RWPE2 (cell line): Measurements from ENCODE around the gene CYFIP2.

Source experiments
- ATAC-seq: fragments of 200-7000 bp; cut with Tn5 transposase; 3 replicates; pipeline ENCODE4 v1.9.1; 2021; ENCODE audit warnings: low read depth
- DNase-seq: peaks from one replicate; pipeline ENCODE4 v3.0.0-alpha.2; 2020; ENCODE audit warnings: low spot score
- H3K27ac ChIP-seq: fragments of 450-650 bp; 2 replicates; pipeline ENCODE4 v1.5.1; 2017; ENCODE audit warnings: mild to moderate bottlenecking; ENCODE audit not compliant: poor library complexity, severe bottlenecking
- H3K27me3 ChIP-seq: fragments of 250-450 bp; sonication (Bioruptor Pico); 2 replicates; pipeline ENCODE4 v1.5.1; 2021; ENCODE audit warnings: mild to moderate bottlenecking, moderate library complexity; ENCODE audit not compliant: insufficient read depth, poor library complexity, severe bottlenecking
- H3K36me3 ChIP-seq: fragments of 250-450 bp; sonication (Bioruptor Pico); 2 replicates; pipeline ENCODE4 v1.5.1; 2020; ENCODE audit warnings: low read depth, mild to moderate bottlenecking, moderate library complexity
- H3K4me1 ChIP-seq: fragments of 250-450 bp; sonication (Bioruptor Pico); 2 replicates; pipeline ENCODE4 v1.5.1; 2021; ENCODE audit warnings: mild to moderate bottlenecking, moderate library complexity; ENCODE audit not compliant: insufficient read depth, poor library complexity, severe bottlenecking
- H3K4me3 ChIP-seq: fragments of 250-450 bp; sonication (Bioruptor Pico); 2 replicates; pipeline ENCODE4 v1.5.1; 2021; ENCODE audit warnings: mild to moderate bottlenecking, moderate library complexity; ENCODE audit not compliant: severe bottlenecking
- H3K9me3 ChIP-seq: fragments of 250-450 bp; sonication (Bioruptor Pico); 2 replicates; pipeline ENCODE4 v1.5.1; 2021; ENCODE audit warnings: mild to moderate bottlenecking, moderate library complexity; ENCODE audit not compliant: severe bottlenecking
- CTCF ChIP-seq: fragments of 450-650 bp; IDR thresholded peaks from one replicate; pipeline ENCODE4 v1.5.1; 2017; ENCODE audit warnings: mild to moderate bottlenecking, moderate library complexity; ENCODE audit not compliant: poor library complexity, severe bottlenecking

Gene CYFIP2

GRCh38 chr5:157381746-157382145 is 115.8 kb downstream of the CYFIP2 start:
- H3K36me3 ChIP-seq: no peaks in the 10 kb centered on the region
- TF ChIP-seq CTCF: no peak
- no peak overlapping the region for H3K27ac ChIP-seq

GRCh38 chr5:157382996-157383800 is 117.3 kb downstream of the CYFIP2 start:
- Histone ChIP-seq H3K4me3 (no peak overlapping the region), H3K27me3 (no peaks in the 10 kb centered on the region), H3K27ac (peak overlapping the region; percentile 92), H3K9me3 (no peaks in the 10 kb centered on the region), H3K4me1 (peaks cover 26% of the 10 kb centered on the region), H3K36me3 (no peaks in the 10 kb centered on the region)
- ATAC-seq (no peak), DNase-seq (no peak)
- no peak for TF ChIP-seq CTCF

More at GRCh38 chr5:157381746-157382145, 115.8 kb downstream of the CYFIP2 start:
- Histone ChIP-seq H3K27me3 (no peaks in the 10 kb centered on the region), H3K9me3 (no peaks in the 10 kb centered on the region), H3K4me1 (peaks cover 12% of the 10 kb centered on the region), H3K4me3 (no peak overlapping the region)
- ATAC-seq: no peak
- DNase-seq: no peak

GRCh38 chr5:157384971-157385709 is 119.2 kb downstream of the CYFIP2 start:
- Histone ChIP-seq H3K36me3 (no peaks in the 10 kb centered on the region), H3K4me3 (no peak overlapping the region), H3K27me3 (no peaks in the 10 kb centered on the region), H3K27ac (peak overlapping the region; percentile 92), H3K9me3 (no peaks in the 10 kb centered on the region), H3K4me1 (peaks cover 36% of the 10 kb centered on the region)
- no peak for DNase-seq
- no peak for TF ChIP-seq CTCF
- peak; percentile 89 for ATAC-seq

GRCh38 chr5:157387041-157387563 is 121.2 kb downstream of the CYFIP2 start:
- H3K27me3 ChIP-seq: no peaks in the 10 kb centered on the region
- H3K4me1 ChIP-seq: peaks cover 47% of the 10 kb centered on the region
- no peaks in the 10 kb centered on the region for H3K9me3 ChIP-seq
- peak overlapping the region; percentile 92 for H3K27ac ChIP-seq
- no peak for TF ChIP-seq CTCF
- DNase-seq (no peak), ATAC-seq (no peak)
- no peaks in the 10 kb centered on the region for H3K36me3 ChIP-seq
- no peak overlapping the region for H3K4me3 ChIP-seq
